Measurements from ENCODE around the gene TEX2. TPM values are rescaled to one million over a fixed set of nuclear protein-coding genes. Genes with fewer than 3 reads are reported as not detected.
"Not testable (repeated sequence)": the region's sequence is repeated elsewhere in the genome, so short reads cannot be mapped to it uniquely, and the experiment has no call there.

TEX2 gene
- total RNA-seq, 2 experiments from 2014 or later, result 14.0 to 14.5 TPM

- peaks cover 16% of the 10 kb centered on the region for H3K36me3 Mint-ChIP-seq (ENCODE audit: low read depth)
- no peak overlapping the region for H3K27ac Mint-ChIP-seq
- H3K4me1 Mint-ChIP-seq (ENCODE audit: low read depth), result no peaks in the 10 kb centered on the region
- H3K27me3 Mint-ChIP-seq, result no peaks in the 10 kb centered on the region
- ChIA-PET POLR2A (interaction anchor here (1.0 kb wide), 1 partner anchor 24 kb away, joined by 3 read pairs; no protein-coding TSS in a partner anchor), CTCF (no interaction called here)
- no peak for TF ChIP-seq CTCF (IDR thresholded peaks at IDR 0.05)
- ATAC-seq (no peak), DNase-seq (no peak)
- H3K9me3 Mint-ChIP-seq, result no peaks in the 10 kb centered on the region
- intact Hi-C loops (cut with micrococcal nuclease), result no loop called here
- no peak overlapping the region for H3K4me3 Mint-ChIP-seq
Observed at GRCh38 chr17:64170286-64170685, 92.8 kb downstream of the TEX2 start.

GRCh38 chr17:64167666-64168065 lies 95.4 kb downstream of the TEX2 start:
- POLR2A ChIA-PET, result interaction anchor here (0.7 to 1.0 kb wide), 3 partner anchors 21 to 157 kb away, joined by 3 read pairs; no protein-coding TSS in a partner anchor
- ATAC-seq; H3K27ac Mint-ChIP-seq; H3K9me3 Mint-ChIP-seq; H3K27me3 Mint-ChIP-seq; H3K4me3 Mint-ChIP-seq; DNase-seq; H3K4me1 Mint-ChIP-seq (ENCODE audit: low read depth); intact Hi-C loops (cut with micrococcal nuclease): not testable (repeated sequence)
- CTCF ChIA-PET, result interaction anchor here (0.6 to 3.6 kb wide), 4 partner anchors 11 to 256 kb away, joined by 3 to 12 read pairs (median 3); no protein-coding TSS in a partner anchor
- peaks cover 19% of the 10 kb centered on the region for H3K36me3 Mint-ChIP-seq (ENCODE audit: low read depth)

DNA sequence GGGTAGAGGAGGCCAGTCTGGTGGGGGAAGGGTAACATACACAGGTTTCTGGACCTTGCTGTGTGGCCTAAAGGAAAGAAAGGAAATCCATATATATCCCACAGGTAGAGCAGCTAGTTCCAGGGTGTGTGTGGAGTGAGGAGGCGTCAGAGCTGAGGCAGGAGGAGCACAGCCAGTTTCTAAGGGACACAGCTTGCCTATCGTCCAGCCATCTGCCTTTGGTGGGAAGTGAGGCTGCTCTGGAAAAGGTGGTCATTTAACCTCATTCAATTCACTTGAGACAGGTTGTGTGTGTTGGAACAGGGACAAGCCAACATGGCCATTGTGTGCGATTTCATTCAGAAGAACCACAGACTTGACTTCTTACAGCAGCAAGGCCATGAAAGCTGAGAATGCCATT lies 96.2 kb downstream of the TEX2 start:
- no peak overlapping the region for H3K4me3 Mint-ChIP-seq
- CTCF ChIA-PET, result interaction anchor here (1.2 to 3.6 kb wide), 2 partner anchors 33 to 115 kb away, joined by 3 to 12 read pairs; no protein-coding TSS in a partner anchor

DNA sequence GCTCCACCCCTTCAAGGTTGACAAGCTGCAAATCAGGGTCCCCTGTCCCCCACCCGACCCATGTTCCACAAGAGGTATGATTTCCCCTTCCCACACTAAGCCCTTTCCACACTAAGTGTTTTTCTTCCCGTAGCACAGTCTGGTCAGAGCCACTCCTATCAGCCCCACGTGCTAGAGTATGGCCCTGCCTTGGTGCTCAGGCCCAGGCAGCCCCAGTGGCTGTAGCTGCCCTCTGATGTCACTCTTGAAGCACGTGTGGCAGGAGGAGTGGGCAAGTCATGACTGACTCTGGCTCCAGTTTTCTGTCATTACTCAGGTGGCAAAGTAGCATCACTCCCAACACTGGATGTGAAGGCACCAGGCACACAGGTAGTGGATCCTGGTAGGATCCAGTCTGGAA lies 97.7 kb downstream of the TEX2 start:
- no peak for ATAC-seq
- CTCF ChIA-PET, result no interaction called here
- POLR2A ChIA-PET, result interaction anchor here (1.0 to 1.8 kb wide), 2 partner anchors 7 to 19 kb away, joined by 4 to 5 read pairs; no protein-coding TSS in a partner anchor
- Mint-ChIP-seq H3K27ac (no peak overlapping the region), H3K9me3 (no peaks in the 10 kb centered on the region), H3K4me3 (no peak overlapping the region), H3K27me3 (no peaks in the 10 kb centered on the region), H3K4me1 (ENCODE audit: low read depth) (no peaks in the 10 kb centered on the region), H3K36me3 (ENCODE audit: low read depth) (peaks cover 9% of the 10 kb centered on the region)
- no peak for DNase-seq
- TF ChIP-seq CTCF (IDR thresholded peaks at IDR 0.05), result no peak
- intact Hi-C loops (cut with micrococcal nuclease), result no loop called here

More for the DNA sequence above, 96.2 kb downstream of the TEX2 start:
- Mint-ChIP-seq H3K36me3 (ENCODE audit: low read depth) (peaks cover 15% of the 10 kb centered on the region), H3K4me1 (ENCODE audit: low read depth) (no peaks in the 10 kb centered on the region), H3K27me3 (no peaks in the 10 kb centered on the region), H3K27ac (no peak overlapping the region), H3K9me3 (no peaks in the 10 kb centered on the region)
- DNase-seq, result no peak
- ATAC-seq, result no peak
- POLR2A ChIA-PET, result interaction anchor here (1.0 kb wide), 1 partner anchor 12 kb away, joined by 3 read pairs; no protein-coding TSS in a partner anchor
- intact Hi-C loops (cut with micrococcal nuclease), result no loop called here
- no peak for TF ChIP-seq CTCF (IDR thresholded peaks at IDR 0.05)

DNA sequence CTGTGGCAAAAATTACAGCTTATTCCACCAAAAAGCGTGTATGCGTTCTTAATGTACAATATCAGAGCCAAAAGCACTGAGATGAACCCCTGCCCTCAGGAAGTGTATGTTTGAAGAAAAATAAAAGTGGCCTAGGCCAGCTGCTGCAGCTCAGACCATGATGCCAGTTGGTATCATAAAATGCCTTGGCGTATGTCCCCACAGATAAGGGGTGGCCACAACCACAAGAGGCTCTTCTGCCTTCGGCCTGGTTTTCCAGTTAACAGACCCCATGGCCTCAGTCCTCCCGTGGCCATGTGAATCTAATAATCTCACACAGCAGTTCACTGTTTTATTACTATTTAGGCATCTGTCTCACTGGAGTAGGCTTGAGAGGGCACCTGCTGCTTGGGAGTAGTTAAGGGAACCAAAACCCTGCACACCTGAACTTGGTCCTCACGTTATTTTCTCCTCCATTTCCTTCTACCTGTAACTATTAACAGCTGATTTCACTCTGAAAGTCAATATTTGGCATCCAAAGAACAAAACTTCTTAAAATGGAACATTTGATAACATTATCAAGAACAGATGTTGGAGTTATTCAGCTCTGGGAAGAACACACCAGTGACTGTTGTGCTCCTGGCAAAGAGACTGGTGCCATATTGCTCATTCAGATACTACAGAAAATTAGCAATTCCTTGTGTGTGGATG lies 98.3 kb downstream of the TEX2 start:
- no peaks in the 10 kb centered on the region for H3K9me3 Mint-ChIP-seq
- H3K4me3 Mint-ChIP-seq, result no peak overlapping the region
- DNase-seq, result no peak
- H3K27ac Mint-ChIP-seq, result no peak overlapping the region
- TF ChIP-seq CTCF (IDR thresholded peaks at IDR 0.05), result no peak
- peaks cover 6% of the 10 kb centered on the region for H3K36me3 Mint-ChIP-seq (ENCODE audit: low read depth)
- no peaks in the 10 kb centered on the region for H3K27me3 Mint-ChIP-seq
- CTCF ChIA-PET, result interaction anchor here (0.8 to 1.5 kb wide), 2 partner anchors 12 to 218 kb away, joined by 3 read pairs; no protein-coding TSS in a partner anchor
- intact Hi-C loops (cut with micrococcal nuclease), result no loop called here
- ATAC-seq, result no peak
- POLR2A ChIA-PET, result interaction anchor here (0.7 to 1.8 kb wide), 3 partner anchors 8 to 19 kb away, joined by 3 to 5 read pairs (median 4); no protein-coding TSS in a partner anchor
- no peaks in the 10 kb centered on the region for H3K4me1 Mint-ChIP-seq (ENCODE audit: low read depth)
